GM12872 (cell line): ENCODE measurements around the gene PHLPP1.

ENCODE experiments used
- TF ChIP-seq, protein P1 (sequence below): IDR thresholded peaks from 3 replicates; pipeline ENCODE4 v1.5.1; 2011; ENCODE audit warnings: low read depth, mild to moderate bottlenecking, low read length, moderate library complexity; ENCODE audit not compliant: insufficient read depth

Gene PHLPP1

DNA sequence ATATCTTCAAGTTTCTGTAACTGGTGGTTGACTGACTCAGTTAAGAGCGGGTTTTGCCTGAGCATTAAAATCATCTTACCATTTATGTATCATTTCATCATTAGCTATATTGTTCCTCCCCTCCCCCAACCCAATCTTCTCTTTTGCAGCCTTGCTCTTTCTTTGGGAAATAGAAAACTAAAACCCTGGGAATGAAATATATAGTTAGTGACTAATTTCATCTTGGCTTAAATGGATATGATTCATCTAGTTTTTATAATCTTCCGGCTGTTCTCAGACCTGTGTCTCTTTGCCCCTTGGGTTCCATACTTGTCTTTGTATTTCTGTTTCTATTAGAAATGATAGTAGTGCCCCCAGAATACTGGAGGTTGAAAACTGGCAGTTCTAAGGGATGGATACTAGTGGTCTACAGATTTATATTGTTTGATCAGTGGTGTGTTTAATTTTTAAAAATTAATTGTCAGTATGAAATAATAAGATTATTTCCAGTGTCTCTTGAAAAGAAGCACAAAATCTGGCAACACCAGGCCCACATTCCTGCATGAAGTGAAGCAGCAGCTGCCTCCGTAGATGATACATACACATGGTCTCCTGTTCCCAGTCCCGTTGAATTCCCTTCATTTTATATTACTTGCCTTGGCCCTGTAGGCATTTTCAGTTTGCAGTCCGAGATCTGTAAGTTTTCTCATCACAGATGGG is 44.5 kb downstream of the PHLPP1 start:
- TF ChIP-seq, protein P1, sequence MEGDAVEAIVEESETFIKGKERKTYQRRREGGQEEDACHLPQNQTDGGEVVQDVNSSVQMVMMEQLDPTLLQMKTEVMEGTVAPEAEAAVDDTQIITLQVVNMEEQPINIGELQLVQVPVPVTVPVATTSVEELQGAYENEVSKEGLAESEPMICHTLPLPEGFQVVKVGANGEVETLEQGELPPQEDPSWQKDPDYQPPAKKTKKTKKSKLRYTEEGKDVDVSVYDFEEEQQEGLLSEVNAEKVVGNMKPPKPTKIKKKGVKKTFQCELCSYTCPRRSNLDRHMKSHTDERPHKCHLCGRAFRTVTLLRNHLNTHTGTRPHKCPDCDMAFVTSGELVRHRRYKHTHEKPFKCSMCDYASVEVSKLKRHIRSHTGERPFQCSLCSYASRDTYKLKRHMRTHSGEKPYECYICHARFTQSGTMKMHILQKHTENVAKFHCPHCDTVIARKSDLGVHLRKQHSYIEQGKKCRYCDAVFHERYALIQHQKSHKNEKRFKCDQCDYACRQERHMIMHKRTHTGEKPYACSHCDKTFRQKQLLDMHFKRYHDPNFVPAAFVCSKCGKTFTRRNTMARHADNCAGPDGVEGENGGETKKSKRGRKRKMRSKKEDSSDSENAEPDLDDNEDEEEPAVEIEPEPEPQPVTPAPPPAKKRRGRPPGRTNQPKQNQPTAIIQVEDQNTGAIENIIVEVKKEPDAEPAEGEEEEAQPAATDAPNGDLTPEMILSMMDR = no peak

DNA sequence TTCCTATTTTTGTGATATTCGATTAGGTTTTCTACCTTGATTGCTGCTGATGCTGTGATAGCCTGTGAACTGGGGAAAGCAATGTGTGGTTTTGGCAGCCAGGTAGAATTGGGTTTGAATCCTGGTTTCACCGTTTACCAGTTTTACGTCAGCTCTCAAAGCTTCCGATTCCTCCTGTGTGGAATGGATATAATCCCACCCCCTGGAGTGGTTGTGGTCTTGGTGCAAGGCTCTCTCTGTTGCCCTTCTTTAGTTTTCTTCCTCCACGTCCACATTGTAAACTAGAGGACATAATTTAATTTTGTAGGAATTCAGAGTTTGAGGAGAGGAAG is 45.0 kb downstream of the PHLPP1 start:
- TF ChIP-seq, protein P1 = no peak

DNA sequence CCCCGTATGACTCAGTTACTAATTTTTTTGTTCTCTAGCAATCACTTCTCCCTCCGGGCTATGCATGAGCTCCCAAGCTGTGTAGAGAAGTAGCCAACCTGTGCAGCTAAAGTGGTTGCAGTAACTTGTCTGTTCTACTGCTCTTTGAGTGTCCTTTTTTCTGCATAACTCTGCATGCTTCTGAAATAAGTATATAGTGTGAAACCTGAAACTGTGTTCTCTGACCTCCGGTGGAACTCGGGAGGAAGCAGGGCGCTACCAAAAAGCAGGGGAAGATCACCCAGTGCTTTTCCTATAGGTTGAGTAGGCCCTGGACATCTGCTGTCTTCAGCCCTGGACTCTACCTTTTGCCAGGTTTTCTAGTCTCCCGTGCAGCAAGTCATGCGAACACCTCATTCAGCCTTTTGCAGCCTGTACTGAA is 47.8 kb downstream of the PHLPP1 start:
- TF ChIP-seq, protein P1 = no peak

DNA sequence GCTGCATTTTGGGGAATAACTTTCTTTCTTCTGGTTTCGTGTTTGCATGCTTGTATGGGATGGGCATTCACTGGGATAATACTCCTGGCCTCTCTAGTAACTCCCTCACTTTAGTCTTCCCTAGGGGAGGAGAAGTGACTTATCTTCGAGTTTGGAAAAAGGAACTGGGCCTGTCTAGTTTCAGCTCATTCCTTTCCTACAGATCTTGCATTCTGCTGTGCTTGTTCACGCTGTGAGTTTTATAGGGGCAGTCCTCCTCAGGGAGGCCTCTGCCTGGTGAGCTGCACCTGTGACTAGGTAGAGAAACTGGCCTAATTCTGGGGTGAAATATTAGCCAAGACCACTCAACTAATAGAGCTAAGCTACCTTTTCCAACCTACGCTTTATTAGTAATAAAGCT is 50.9 kb downstream of the PHLPP1 start:
- TF ChIP-seq, protein P1 = no peak

DNA sequence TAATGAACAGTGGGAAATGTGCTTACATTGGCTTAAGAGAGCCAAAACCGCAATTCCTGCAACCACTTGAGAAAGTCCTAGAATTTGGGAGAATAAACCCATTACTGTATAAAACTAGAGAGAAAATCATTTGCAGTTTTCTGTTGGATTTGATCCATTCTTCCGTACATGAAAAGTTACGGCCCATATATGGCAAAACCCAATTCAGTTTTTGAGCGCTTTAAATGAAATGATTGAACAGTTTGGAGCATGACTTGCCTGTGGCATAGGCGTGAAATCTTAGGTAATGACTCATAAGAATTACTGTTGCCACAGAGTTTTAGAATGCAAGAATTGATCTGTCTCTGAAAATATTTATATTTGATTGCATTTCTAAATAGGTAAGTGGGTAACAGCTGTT is 52.0 kb downstream of the PHLPP1 start:
- TF ChIP-seq, protein P1 = no peak

DNA sequence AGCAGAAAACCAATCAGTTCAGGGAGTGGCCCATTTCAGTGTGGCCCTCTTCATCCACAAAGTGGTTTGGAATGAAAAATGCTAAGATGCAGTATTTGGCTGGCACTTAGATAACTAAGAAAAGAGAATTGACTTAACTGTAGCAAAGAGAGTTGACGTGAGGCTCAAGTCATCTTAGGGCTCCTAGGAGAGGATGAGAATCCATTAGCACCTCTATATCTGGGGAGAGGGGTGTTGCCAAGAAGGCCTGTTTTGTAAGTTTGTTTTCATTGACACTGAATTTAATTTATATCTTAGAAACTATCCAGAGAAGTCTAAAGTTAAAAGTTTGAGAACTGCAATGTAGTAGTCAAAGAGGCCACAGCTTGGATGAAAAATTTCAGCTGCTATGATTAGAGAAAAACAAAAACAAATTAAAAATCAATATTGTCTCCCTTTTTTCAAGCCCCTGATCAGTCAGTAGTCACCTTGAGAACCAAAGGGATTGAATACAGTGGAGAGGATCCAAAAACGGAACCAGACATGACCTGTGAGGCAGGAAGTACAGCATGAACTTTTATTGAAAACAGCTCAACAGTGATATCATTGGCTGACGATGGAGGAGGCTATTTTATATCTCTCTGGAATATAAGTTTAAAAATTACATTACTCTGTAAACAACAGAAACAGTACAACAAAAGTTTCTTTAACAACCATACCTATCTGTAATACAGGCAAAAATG is 52.7 kb downstream of the PHLPP1 start:
- TF ChIP-seq, protein P1 = no peak

DNA sequence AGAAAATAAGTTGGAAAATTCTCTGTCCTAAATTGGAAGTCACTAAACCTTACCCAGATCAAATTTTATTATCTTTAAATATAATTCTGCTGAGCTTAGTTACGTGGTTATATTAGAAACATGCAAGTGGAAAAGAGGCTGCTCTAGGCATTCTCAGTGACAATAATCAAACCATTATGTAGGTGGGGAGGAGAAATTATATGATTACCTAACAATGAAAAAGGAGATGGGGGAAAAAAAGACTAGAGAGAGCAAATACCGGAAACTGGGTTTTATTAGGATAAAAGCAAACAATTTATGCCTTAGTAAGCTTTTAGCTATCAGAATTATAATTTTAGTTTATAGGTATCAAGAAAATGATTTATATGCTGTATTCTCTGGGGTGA is 53.2 kb downstream of the PHLPP1 start:
- TF ChIP-seq, protein P1 = no peak
